CD14-positive monocyte (primary cell): ENCODE measurements around the gene CEND1. TPM values are rescaled to one million over a fixed set of nuclear protein-coding genes. Genes with fewer than 3 reads are reported as not detected.

Experiments used
- DNase-seq, 3 donors: peaks; one replicate each; pipeline ENCODE4 v3.0.0-alpha.2; 2011 to 2022
- H2AFZ ChIP-seq: 2 replicates; pipeline ENCODE4 v1.6.0; 2012; ENCODE audit warnings: mild to moderate bottlenecking, low read depth, low read length, inconsistent platforms; ENCODE audit not compliant: insufficient read depth, poor library complexity, severe bottlenecking
- H3K27ac ChIP-seq, 2 donors: 1 replicate in 1 of 2; 2 replicates in 1 of 2; pipeline ENCODE4 v1.5.1; 2012 to 2013; ENCODE audit warnings: low read length in 2 of 2, control low read depth in 1 of 2, inconsistent platforms in 1 of 2, low read depth in 1 of 2, mild to moderate bottlenecking in 1 of 2
- H3K27me3 ChIP-seq, 2 donors: one replicate each; pipeline versions ENCODE4 v1.6.0 to v1.6.1; 2011 to 2013; ENCODE audit warnings: low read length in 2 of 2; ENCODE audit not compliant: control insufficient read depth in 2 of 2, insufficient read depth in 2 of 2
- H3K36me3 ChIP-seq, 2 donors: replicated peaks in 1 of 2; 1 replicate in 1 of 2; 2 replicates in 1 of 2; pipeline versions ENCODE4 v1.5.1 to v1.6.1; 2012 to 2013; ENCODE audit warnings: low read length in 2 of 2, control low read depth in 1 of 2, inconsistent platforms in 1 of 2, mild to moderate bottlenecking in 1 of 2; ENCODE audit not compliant: insufficient read depth in 2 of 2, control insufficient read depth in 1 of 2
- H3K4me1 ChIP-seq, 2 donors: 1 replicate in 1 of 2; 2 replicates in 1 of 2; pipeline versions ENCODE4 v1.5.1 to v1.6.1; 2012 to 2013; ENCODE audit warnings: low read length in 2 of 2, control low read depth in 1 of 2, inconsistent platforms in 1 of 2, mild to moderate bottlenecking in 1 of 2, moderate library complexity in 1 of 2; ENCODE audit not compliant: insufficient read depth in 2 of 2, control insufficient read depth in 1 of 2
- H3K4me2 ChIP-seq: replicated peaks from 2 replicates; pipeline ENCODE3; 2012; ENCODE audit warnings: low read length, moderate library complexity, mild to moderate bottlenecking; ENCODE audit not compliant: poor library complexity, severe bottlenecking; ENCODE audit errors: extremely low read depth
- H3K4me3 ChIP-seq, 3 experiments: fragments of 200-600 bp in 1 of 3; sonication (generic) in 1 of 3; replicated peaks in 1 of 3; 1 replicate in 2 of 3; 2 replicates in 1 of 3; pipeline ENCODE4 v1.5.1; 2011 to 2013; ENCODE audit warnings: low read length in 3 of 3, mild to moderate bottlenecking in 3 of 3, control low read depth in 2 of 3, low read depth in 2 of 3, inconsistent platforms in 1 of 3, moderate library complexity in 1 of 3
- H3K79me2 ChIP-seq: 2 replicates; pipeline ENCODE4 v1.6.0; 2012; ENCODE audit warnings: mild to moderate bottlenecking, control low read depth, inconsistent platforms, low read length, moderate library complexity; ENCODE audit not compliant: insufficient read depth
- H3K9ac ChIP-seq: 2 replicates; pipeline ENCODE4 v1.6.0; 2017; ENCODE audit warnings: low read length, mild to moderate bottlenecking; ENCODE audit not compliant: insufficient read depth, poor library complexity, severe bottlenecking
- H3K9me3 ChIP-seq, 2 donors: replicated peaks in 1 of 2; 1 replicate in 1 of 2; 2 replicates in 1 of 2; pipeline versions ENCODE4 v1.5.1 to v1.6.1; 2012 to 2013; ENCODE audit warnings: low read length in 2 of 2, control low read depth in 1 of 2; ENCODE audit not compliant: control insufficient read depth in 1 of 2, insufficient read depth in 1 of 2
- H4K20me1 ChIP-seq: 2 replicates; pipeline ENCODE4 v1.6.0; 2012; ENCODE audit warnings: mild to moderate bottlenecking, low read length, control low read depth, moderate library complexity; ENCODE audit not compliant: insufficient read depth
- H3K27ac Mint-ChIP-seq, 7 donors: one replicate each; pipeline ENCODE4 v1.8.0; 2020; ENCODE audit warnings: mild to moderate bottlenecking in 7 of 7, mixed read lengths in 7 of 7, moderate library complexity in 6 of 7, inconsistent platforms in 2 of 7
- H3K27me3 Mint-ChIP-seq, 3 donors: one replicate each; pipeline ENCODE4 v1.8.0; 2021 to 2022; ENCODE audit warnings: low read depth in 3 of 3, mild to moderate bottlenecking in 3 of 3, mixed read lengths in 3 of 3, moderate library complexity in 3 of 3, inconsistent platforms in 1 of 3
- H3K36me3 Mint-ChIP-seq, 2 donors: one replicate each; pipeline ENCODE4 v1.8.0; 2020; ENCODE audit warnings: mixed read lengths in 2 of 2, inconsistent platforms in 1 of 2, mild to moderate bottlenecking in 1 of 2
- H3K4me1 Mint-ChIP-seq: one replicate; pipeline ENCODE4 v1.8.0; 2020; ENCODE audit warnings: mild to moderate bottlenecking, mixed read lengths
- H3K4me3 Mint-ChIP-seq, 2 donors: one replicate each; pipeline ENCODE4 v1.8.0; 2020; ENCODE audit warnings: mild to moderate bottlenecking in 2 of 2, mixed read lengths in 2 of 2, moderate library complexity in 1 of 2
- H3K9me3 Mint-ChIP-seq, 7 donors: one replicate each; pipeline ENCODE4 v1.8.0; 2020 to 2022; ENCODE audit warnings: mixed read lengths in 7 of 7, mild to moderate bottlenecking in 6 of 7, moderate library complexity in 6 of 7, inconsistent platforms in 2 of 7
- WGBS: methylation state at CpG from one replicate; pipeline ENCODE4 v1.1.5; 2013; ENCODE audit warnings: missing lambda C conversion rate; ENCODE audit not compliant: insufficient coverage; 5-methylcytosine and 5-hydroxymethylcytosine counted together
- intact Hi-C, 2 donors: fragments of 100-400 bp; cut with micrococcal nuclease; formaldehyde crosslinking; loops; one replicate each; pipeline versions ENCODE4 v1.15.0 to v1.15.1; 2023
- polyA plus RNA-seq, 3 donors: library from polyadenylated mRNA; depleted of rRNA in 1 of 3; unstranded in 2 of 3; stranded (reverse) in 1 of 3; fragments of 300-500 nt in 2 of 3; fragments of >200 nt in 1 of 3; fragmentation: Illumina TruSeq in 2 of 3; gene quantifications; 1 replicate in 2 of 3; 2 replicates in 1 of 3; pipeline ENCODE4 v1.2.3, GENCODE V29; 2012 to 2021
- TF ChIP-seq, protein P1 (sequence below): fragments of 200-600 bp; IDR thresholded peaks from one replicate; pipeline ENCODE4 v1.8.0; 2022; ENCODE audit warnings: antibody characterized with exemption, mild to moderate bottlenecking

The CEND1 gene
- polyA plus RNA-seq, 3 donors: not detected

DNA sequence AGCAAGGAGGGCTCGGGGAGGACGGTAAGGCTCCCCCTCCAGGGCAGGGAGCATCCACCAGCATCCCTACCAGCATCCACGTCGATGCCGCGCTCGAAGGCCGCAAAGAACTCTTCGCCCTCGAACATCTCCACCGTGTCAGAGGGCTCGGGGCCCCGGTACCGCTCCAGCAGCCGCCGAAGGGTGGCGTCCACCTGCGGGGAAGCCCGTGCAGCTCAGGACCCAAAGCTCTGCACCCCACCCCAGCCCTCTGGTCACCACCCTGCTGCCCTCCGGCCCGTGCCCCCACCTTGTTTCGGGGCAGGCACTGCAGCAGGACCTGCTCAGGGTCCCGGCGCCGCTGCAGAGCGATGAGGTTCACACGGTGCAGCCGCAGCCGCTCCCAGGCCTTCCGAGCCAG lies 10.6 kb upstream of the CEND1 start:
- Histone ChIP-seq H3K27me3 (no peaks in the 10 kb centered on the region), H3K36me3 (peaks cover 14 to 15% of the 10 kb centered on the region in 2 donors), H3K9ac (no peak overlapping the region), H3K27ac (no peak overlapping the region), H3K9me3 (no peaks in the 10 kb centered on the region), H3K4me1 (peaks cover 38 to 45% of the 10 kb centered on the region in 2 donors), H3K4me2 (no peak overlapping the region), H2AFZ (no peak overlapping the region), H4K20me1 (peaks cover 11% of the 10 kb centered on the region), H3K79me2 (peaks cover 15% of the 10 kb centered on the region), H3K4me3 (no peak overlapping the region)
- Mint-ChIP-seq H3K27ac (no peak overlapping the region), H3K4me1 (peaks cover 28% of the 10 kb centered on the region), H3K36me3 (peaks cover 3 to 22% of the 10 kb centered on the region in 2 donors), H3K4me3 (no peak overlapping the region), H3K9me3 (peaks cover 0 to 3% (median 0%) of the 10 kb centered on the region in 7 donors), H3K27me3 (peaks cover 0 to 5% (median 2%) of the 10 kb centered on the region in 3 donors)
- intact Hi-C loops: no loop called here
- TF ChIP-seq, protein P1, sequence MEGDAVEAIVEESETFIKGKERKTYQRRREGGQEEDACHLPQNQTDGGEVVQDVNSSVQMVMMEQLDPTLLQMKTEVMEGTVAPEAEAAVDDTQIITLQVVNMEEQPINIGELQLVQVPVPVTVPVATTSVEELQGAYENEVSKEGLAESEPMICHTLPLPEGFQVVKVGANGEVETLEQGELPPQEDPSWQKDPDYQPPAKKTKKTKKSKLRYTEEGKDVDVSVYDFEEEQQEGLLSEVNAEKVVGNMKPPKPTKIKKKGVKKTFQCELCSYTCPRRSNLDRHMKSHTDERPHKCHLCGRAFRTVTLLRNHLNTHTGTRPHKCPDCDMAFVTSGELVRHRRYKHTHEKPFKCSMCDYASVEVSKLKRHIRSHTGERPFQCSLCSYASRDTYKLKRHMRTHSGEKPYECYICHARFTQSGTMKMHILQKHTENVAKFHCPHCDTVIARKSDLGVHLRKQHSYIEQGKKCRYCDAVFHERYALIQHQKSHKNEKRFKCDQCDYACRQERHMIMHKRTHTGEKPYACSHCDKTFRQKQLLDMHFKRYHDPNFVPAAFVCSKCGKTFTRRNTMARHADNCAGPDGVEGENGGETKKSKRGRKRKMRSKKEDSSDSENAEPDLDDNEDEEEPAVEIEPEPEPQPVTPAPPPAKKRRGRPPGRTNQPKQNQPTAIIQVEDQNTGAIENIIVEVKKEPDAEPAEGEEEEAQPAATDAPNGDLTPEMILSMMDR: no peak
- no peak for DNase-seq
- 97% methylated on average over 22 of the region's 30 CpGs for WGBS

- H3K27me3 ChIP-seq: no peaks in the 10 kb centered on the region
- intact Hi-C loops: loop anchor here in 1 of 2 donors (5.0 kb wide), 1 partner anchor 52 kb away; the partner anchor contains the start of gene TALDO1
- H3K79me2 ChIP-seq: peaks cover 20% of the 10 kb centered on the region
- peaks cover 0 to 5% (median 2%) of the 10 kb centered on the region in 3 donors for H3K27me3 Mint-ChIP-seq
- H3K4me1 ChIP-seq: peaks cover 39 to 46% of the 10 kb centered on the region in 2 donors
- peaks cover 11% of the 10 kb centered on the region for H4K20me1 ChIP-seq
- H3K36me3 Mint-ChIP-seq: peaks cover 3 to 24% of the 10 kb centered on the region in 2 donors
- H3K36me3 ChIP-seq: peaks cover 14 to 15% of the 10 kb centered on the region in 2 donors
- H3K4me1 Mint-ChIP-seq: peaks cover 29% of the 10 kb centered on the region
- H3K9me3 ChIP-seq: no peaks in the 10 kb centered on the region
- WGBS: 98% methylated on average over 28 of the region's 32 CpGs
- no peak overlapping the region for H3K27ac ChIP-seq
- H3K9me3 Mint-ChIP-seq: peaks cover 0 to 3% (median 0%) of the 10 kb centered on the region in 7 donors
- no peak overlapping the region for H3K4me3 Mint-ChIP-seq
- TF ChIP-seq, protein P1: no peak
- H3K4me3 ChIP-seq: no peak overlapping the region
- no peak overlapping the region for H3K27ac Mint-ChIP-seq
- H3K4me2 ChIP-seq: no peak overlapping the region
- H3K9ac ChIP-seq: no peak overlapping the region
- no peak for DNase-seq
- no peak overlapping the region for H2AFZ ChIP-seq
These were observed 9.9 kb upstream of the CEND1 start for GRCh38 chr11:799641-800316.
